GM12891 (cell line): ENCODE data around the gene SCN8A.

Experiments used
- DNase-seq: peaks from one replicate; pipeline ENCODE4 v3.0.0; 2011; ENCODE audit warnings: low spot score; ENCODE audit not compliant: insufficient read length
- FAIRE-seq: peaks from 2 replicates; lab custom pipeline; 2011; peaks lifted over from hg19 to GRCh38; lab: Jason Lieb, UNC
- PAX5 ChIP-seq: IDR thresholded peaks from 2 replicates; pipeline ENCODE4 v1.6.1; 2011; ENCODE audit warnings: low read length, moderate library complexity, mild to moderate bottlenecking; ENCODE audit not compliant: insufficient read depth, severe bottlenecking
- POLR2A ChIP-seq: IDR thresholded peaks from 2 replicates; pipeline ENCODE4 v1.6.1; 2011; ENCODE audit warnings: low read depth, low read length, control low read depth
- POLR2AphosphoS5 ChIP-seq: IDR thresholded peaks from 2 replicates; pipeline ENCODE4 v1.6.1; 2011; ENCODE audit warnings: low read depth, low read length, control low read depth
- POU2F2 ChIP-seq: IDR thresholded peaks from 2 replicates; pipeline ENCODE4 v1.6.1; 2011; ENCODE audit warnings: low read depth, mild to moderate bottlenecking, control low read depth, low read length, moderate library complexity
- SPI1 ChIP-seq: IDR thresholded peaks from 2 replicates; pipeline ENCODE4 v1.6.1; 2011; ENCODE audit warnings: low read depth, low read length, control low read depth
- TAF1 ChIP-seq: IDR thresholded peaks from 2 replicates; pipeline ENCODE4 v1.6.1; 2011; ENCODE audit warnings: low read depth, low read length, control low read depth

SCN8A gene

DNA sequence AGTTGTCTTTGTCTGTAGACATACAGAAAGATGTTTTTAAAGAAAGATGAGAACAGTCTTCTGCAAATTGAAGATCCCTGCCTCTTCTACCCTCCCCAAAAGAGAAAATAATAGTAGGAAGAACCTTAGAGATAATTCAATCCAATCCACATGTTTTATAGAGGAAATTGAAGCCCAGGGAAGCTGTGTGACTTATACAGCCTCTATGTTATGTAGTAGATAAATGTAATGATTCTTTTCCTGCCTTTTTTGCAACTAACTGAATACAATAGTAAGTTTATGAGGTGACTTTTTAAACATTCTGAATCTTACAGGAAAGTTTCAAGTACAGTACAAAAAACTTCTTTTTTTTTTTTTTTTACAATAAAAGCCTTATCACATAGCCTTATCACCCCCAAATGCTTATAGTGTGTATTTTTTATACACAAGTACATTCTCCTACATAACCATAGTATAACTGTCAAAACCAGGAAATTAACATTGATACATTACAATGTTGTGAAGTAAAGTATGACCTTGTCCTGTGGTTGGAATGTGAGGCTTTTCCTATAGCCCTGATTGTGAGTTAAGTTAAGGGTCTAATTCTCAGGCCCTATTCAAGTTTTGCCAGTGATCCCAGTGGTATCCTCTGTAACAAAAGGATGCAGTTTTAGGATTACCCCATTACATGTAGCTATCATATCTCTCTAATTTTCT, 163.1 kb downstream of the SCN8A start:
- no peak for TF ChIP-seq POLR2A
- no peak for TF ChIP-seq SPI1
- TF ChIP-seq POU2F2 = no peak
- no peak for TF ChIP-seq PAX5
- TF ChIP-seq POLR2AphosphoS5 = no peak
- TF ChIP-seq TAF1 = no peak
- no peak for FAIRE-seq

DNA sequence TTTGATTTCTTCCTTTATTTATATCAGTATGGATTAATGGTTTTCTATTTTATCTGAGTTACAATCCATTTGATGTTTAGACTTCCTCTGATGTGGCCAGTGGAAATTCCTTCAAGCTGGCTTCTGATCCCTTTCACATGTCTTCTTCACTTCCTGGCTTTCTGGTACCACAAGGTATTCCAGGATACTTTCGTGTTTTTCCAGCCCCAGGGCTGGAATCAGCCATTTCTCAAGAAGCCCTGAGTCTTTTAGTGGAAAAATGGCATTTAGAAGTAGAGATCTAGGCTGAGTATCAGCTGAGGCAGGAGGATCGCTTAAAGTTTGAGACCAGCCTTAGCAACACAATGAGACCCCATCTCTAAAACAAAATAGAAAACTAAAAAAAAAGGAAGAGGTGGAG, 164.2 kb downstream of the SCN8A start:
- no peak for DNase-seq
- no peak for FAIRE-seq
- no peak for TF ChIP-seq TAF1
- no peak for TF ChIP-seq PAX5
- TF ChIP-seq POLR2A = no peak
- no peak for TF ChIP-seq POU2F2
- no peak for TF ChIP-seq SPI1
- TF ChIP-seq POLR2AphosphoS5 = no peak

More for the DNA sequence above, 163.1 kb downstream of the SCN8A start:
- no peak for DNase-seq

DNA sequence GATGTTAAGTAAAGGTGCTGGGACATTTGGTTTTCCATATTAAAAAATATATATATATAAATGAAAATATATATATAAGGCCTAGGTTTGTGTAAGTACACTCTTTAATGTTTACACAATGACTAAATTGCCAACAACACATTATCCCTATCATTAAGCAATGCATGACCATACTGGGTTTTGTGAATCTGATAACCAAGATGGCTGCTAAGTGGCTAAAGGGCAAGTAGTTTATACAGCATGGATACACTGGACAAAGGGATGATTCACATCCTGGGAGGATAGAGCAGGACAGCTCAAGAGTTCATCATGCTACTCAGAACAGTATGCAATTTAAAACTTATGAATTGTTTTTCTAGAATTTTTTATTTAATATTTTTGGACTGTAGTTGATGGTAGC, 168.1 kb downstream of the SCN8A start:
- no peak for FAIRE-seq
- TF ChIP-seq TAF1 (no peak), POU2F2 (no peak), SPI1 (no peak), POLR2A (no peak), POLR2AphosphoS5 (no peak), PAX5 (no peak)
- no peak for DNase-seq

DNA sequence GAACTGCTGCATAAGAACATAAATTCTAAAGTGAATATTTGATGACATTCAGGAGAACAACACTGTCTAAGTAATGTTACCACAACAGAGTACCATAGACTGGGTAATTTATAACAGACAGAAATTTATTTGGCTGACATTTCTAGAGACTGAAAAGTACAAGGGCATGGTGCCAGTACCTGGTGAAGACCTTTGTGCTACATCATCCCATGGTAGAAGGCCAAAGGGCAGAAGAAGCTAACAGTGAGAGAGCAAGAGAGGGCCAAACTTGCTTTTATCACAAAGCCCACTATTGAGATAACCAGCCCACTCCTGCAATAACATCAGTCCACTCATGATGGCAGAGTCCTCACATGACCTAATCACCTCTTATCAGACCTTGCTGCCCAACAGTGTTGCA, 168.7 kb downstream of the SCN8A start:
- TF ChIP-seq SPI1 = no peak
- TF ChIP-seq POLR2AphosphoS5 = no peak
- no peak for TF ChIP-seq POLR2A
- no peak for TF ChIP-seq PAX5
- TF ChIP-seq TAF1 = no peak
- TF ChIP-seq POU2F2 = no peak
- DNase-seq = no peak
- no peak for FAIRE-seq

DNA sequence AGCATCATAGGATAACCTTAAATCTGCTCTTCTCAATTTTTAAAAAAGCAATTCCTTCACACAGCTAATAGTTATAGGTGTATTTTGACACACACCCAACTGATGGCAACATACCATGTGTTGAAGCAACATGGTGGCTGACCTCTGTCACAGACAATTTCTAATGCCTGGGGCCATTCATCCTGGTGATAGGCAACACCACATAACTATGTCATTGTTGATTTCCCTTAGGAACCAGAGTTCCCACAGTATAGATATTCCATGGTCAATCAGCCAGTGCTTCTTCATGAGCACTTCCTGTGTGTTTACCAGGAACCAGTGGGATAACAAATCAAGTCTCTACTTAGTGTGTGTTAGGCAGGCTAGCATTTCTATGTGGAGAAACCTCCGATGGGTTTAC, 169.2 kb downstream of the SCN8A start:
- DNase-seq (no peak), FAIRE-seq (no peak)
- TF ChIP-seq PAX5 (no peak), POLR2A (no peak), SPI1 (no peak), POLR2AphosphoS5 (no peak), POU2F2 (no peak), TAF1 (no peak)

DNA sequence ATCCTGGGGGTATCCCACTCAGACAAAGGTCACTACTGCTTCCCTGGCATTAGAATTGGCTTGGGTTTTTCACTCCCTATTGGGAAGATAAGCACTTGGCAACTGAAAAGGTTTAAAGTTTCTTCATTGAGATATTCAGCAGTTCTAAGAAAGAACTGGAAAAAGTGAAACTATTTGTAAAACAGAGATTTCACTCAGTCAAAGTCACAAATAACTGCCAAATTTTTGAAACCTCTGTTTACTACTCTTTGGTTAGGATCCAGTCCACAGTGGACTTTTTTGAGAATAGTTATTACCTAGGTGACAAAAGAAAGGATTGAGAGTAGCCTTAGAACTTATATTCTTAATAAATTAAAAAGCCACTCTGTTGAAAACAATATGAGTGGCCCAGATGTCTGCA, 172.7 kb downstream of the SCN8A start:
- no peak for DNase-seq
- FAIRE-seq = no peak
- TF ChIP-seq POU2F2 = no peak
- no peak for TF ChIP-seq POLR2A
- no peak for TF ChIP-seq TAF1
- TF ChIP-seq PAX5 = no peak
- TF ChIP-seq POLR2AphosphoS5 = no peak
- no peak for TF ChIP-seq SPI1

DNA sequence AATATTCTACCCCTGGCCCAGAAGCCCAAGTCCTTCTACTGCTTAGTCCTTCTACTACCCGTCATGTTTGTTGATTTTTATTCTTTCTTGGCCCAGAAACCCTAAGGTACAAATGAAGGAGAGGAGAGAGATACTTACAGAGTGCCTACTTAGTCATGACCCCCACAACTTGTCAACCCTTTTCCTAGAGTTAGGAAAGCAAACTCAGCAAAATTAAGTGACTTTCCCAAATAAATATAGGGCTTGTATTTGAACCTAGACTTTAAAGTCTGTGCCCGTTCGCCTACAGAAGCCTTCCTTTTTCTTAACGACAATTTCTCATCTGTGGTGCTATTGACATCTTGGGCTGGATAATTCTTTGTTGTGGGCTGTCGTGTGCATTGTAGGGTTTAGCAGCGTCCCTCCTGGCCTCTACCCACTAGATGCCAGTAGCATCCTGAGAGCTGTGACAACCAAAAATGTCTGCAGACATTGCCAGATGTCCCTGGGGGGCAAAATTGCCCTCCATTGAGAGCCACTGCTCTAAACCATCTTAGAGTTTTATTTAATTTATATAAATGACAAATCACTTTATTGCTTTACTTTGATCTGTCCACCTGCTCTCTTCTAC, 175.1 kb downstream of the SCN8A start:
- no peak for FAIRE-seq
- no peak for DNase-seq
- TF ChIP-seq POLR2A = no peak
- TF ChIP-seq TAF1 = no peak
- TF ChIP-seq SPI1 = no peak
- TF ChIP-seq PAX5 = no peak
- TF ChIP-seq POLR2AphosphoS5 = no peak
- no peak for TF ChIP-seq POU2F2

DNA sequence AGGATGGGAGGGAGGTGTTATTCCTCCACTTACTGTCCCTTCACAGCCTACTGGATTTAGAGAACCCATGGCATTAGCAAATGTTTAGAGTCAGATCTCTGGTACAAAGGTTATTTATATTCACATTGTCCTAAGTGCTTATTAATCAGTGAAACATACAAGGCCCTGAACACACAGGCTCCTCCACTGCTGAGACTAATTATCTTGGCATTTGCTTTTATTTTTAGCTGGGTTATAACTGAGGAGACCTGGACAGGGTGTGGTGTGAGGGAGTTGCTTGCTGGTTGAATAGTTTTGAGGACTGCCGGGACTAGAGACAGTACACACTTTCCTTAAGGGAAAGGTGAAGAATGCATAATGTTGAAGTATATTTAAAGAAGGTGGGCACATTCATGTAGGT, 180.0 kb downstream of the SCN8A start:
- DNase-seq = no peak
- FAIRE-seq = no peak
- TF ChIP-seq PAX5 (no peak), TAF1 (no peak), POU2F2 (no peak), SPI1 (no peak), POLR2A (no peak), POLR2AphosphoS5 (no peak)

DNA sequence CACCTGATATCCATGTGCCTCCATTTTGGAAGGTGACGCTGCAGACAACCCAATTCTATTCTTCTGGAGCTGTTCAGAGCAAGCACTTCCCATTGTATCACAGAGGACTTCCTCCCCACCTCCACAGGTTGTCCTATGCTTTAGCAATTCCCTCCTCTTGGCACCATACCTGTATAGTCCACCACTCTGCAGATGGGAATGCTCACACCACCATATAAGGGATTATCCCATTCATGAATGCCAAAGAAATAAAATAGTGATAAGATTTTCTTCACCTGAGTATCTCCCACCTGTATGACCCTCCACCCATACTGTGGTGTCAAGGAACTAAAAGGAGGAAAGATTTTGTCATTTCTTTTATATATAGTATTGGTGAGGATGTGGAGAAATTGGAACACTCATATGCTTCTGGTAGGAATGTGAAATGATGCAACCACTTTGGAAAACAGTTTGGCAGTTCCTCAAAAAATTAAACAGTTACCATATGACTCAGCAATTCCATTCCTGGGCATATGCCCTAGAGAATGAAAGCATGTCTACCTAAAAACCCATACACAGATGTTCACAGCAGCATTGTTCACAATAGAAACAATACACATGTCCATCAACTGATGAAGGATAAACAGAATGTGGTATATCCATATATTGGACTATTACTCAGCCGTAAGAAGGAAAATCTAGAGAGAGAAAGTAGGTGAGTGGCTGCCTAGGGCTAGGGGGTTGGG, 182.3 kb downstream of the SCN8A start:
- DNase-seq = no peak
- no peak for TF ChIP-seq POU2F2
- TF ChIP-seq PAX5 = no peak
- TF ChIP-seq POLR2AphosphoS5 = no peak
- no peak for TF ChIP-seq TAF1
- no peak for TF ChIP-seq POLR2A
- TF ChIP-seq SPI1 = no peak
- FAIRE-seq = no peak

DNA sequence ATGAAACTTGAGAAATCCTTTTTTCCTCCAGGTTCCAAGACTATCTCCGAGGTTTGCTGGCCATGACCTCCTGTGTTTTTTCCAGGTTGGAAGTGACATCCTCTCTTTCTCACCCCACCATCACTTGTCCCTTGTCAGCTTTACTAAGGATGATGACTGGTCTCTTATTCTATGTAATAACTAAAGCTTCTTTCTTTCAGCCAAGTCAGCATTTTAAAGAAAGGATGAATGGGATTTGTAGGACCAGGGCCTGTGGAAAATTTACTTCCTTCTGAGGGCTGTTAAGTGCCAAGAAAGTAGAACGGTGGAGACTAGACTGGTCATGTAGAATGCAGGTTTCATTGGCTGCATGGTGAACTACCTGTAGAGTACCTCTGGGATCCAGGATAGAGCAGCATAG, 183.9 kb downstream of the SCN8A start:
- no peak for TF ChIP-seq POLR2A
- no peak for TF ChIP-seq TAF1
- TF ChIP-seq POLR2AphosphoS5 = no peak
- TF ChIP-seq SPI1 = no peak
- no peak for TF ChIP-seq POU2F2
- no peak for TF ChIP-seq PAX5
- DNase-seq (no peak), FAIRE-seq (no peak)
